Ishikawa (cell line): ENCODE data around the gene LRRC19.

Experiments
- CEBPB ChIP-seq: IDR thresholded peaks from 2 replicates; pipeline ENCODE4 v1.6.1; 2012
- EGR1 ChIP-seq: IDR thresholded peaks from 2 replicates; pipeline ENCODE4 v1.6.1; 2012
- EP300 ChIP-seq: IDR thresholded peaks from 2 replicates; pipeline ENCODE4 v1.6.1; 2012; ENCODE audit warnings: borderline replicate concordance
- RAD21 ChIP-seq: IDR thresholded peaks from 2 replicates; pipeline ENCODE4 v1.6.1; 2012; ENCODE audit warnings: low read depth
- TAF1 ChIP-seq: IDR thresholded peaks from 2 replicates; pipeline ENCODE4 v1.6.1; 2012; ENCODE audit warnings: low read depth, mild to moderate bottlenecking
- TEAD4 ChIP-seq: IDR thresholded peaks from 2 replicates; pipeline ENCODE4 v1.6.1; 2012
- YY1 ChIP-seq: IDR thresholded peaks from 2 replicates; pipeline ENCODE4 v1.6.1; 2012; ENCODE audit warnings: low read depth
- TF ChIP-seq, protein P1 (sequence below): IDR thresholded peaks from 2 replicates; pipeline ENCODE4 v1.6.1; 2012

DNA sequence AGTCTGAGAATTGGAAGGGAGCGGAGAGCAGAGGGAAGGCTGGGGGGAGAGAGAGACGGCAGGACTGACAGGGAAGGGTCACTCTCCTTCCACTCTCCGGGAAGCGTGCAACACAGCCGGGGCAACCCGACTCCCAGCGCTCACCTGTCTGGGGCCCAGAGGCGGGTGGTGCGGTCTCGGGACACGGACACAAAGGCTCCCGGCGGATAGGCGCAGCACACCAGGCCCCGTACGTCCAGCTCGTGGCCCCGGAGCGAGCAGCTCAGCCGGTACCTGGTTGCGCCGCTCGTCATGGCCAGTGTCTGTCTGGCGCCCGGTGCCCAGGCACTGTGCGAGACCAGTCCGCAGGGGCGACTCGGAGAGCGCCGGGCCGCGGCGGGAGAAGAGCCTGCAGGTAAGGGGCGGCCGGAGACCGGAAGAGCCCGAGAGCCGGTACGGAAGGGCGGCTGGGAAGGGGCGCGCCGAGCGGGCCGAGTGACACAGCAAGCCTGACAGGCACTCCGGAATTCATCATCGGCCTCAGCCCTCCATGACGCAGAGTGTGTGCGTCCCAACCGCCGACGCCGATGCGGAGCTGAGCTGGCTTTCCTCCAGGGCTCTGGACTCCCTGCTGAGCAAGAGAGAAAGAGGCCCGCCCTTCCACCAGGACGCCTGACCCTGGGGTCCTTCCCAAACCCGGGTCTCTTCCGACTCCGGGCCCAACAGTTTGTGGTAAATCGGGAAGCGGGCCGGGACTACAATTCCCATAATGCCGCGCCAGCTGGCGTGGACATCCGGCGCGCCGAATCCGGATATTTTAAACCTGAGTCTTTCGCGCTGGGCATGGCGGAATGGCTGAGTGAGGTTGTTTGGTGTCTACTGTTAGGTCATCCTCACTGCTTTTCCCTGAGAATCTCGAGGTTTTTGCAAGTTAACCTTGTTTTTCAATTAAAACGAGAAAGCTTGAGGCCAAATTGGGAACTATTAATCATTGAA is 58.4 kb downstream of the LRRC19 start, which contains the start of gene PLAA:
- TF ChIP-seq EP300 (no peak), EGR1 (no peak; the same call in 1 of the 2 replicates), TAF1 (peak; percentile 82), RAD21 (no peak), CEBPB (no peak), YY1 (peak; percentile 89), TEAD4 (0 out of 2 replicates have a peak, but pooled peaks have one; percentile 43)
- TF ChIP-seq, protein P1, sequence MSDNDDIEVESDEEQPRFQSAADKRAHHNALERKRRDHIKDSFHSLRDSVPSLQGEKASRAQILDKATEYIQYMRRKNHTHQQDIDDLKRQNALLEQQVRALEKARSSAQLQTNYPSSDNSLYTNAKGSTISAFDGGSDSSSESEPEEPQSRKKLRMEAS, result peak; percentile 51
